Gastroesophageal sphincter (tissue), 4 donors: Measurements from ENCODE around the gene ENOSF1. TPM values are rescaled to one million over a fixed set of nuclear protein-coding genes. Genes with fewer than 3 reads are reported as not detected.

Source experiments
- ATAC-seq: fragments of 150-250 bp; one replicate; pipeline ENCODE4 v1.9.1; 2016; ENCODE audit warnings: mild to moderate bottlenecking, moderate library complexity
- H3K27ac ChIP-seq, 4 donors: fragments of 200-600 bp; sonication (generic) in 3 of 4; 1 replicate in 3 of 4; 2 replicates in 1 of 4; pipeline ENCODE4 v1.5.1; 2016 to 2019
- H3K27me3 ChIP-seq: fragments of 200-600 bp; sonication (generic); one replicate; pipeline ENCODE4 v1.5.1; 2019
- H3K36me3 ChIP-seq, 2 donors: fragments of 200-600 bp; sonication (generic); one replicate each; pipeline ENCODE4 v1.5.1; 2019; ENCODE audit warnings: control low read depth in 1 of 2
- H3K4me1 ChIP-seq, 3 donors: fragments of 200-600 bp; sonication (generic); 1 replicate in 2 of 3; 2 replicates in 1 of 3; pipeline ENCODE4 v1.5.1; 2016 to 2019; ENCODE audit warnings: control low read depth in 2 of 3
- H3K4me3 ChIP-seq, 2 donors: fragments of 200-600 bp; sonication (generic); one replicate each; pipeline ENCODE4 v1.5.1; 2019; ENCODE audit warnings: mild to moderate bottlenecking in 1 of 2, moderate library complexity in 1 of 2
- H3K9me3 ChIP-seq, 3 donors: fragments of 200-600 bp; sonication (generic); one replicate each; pipeline ENCODE4 v1.5.1; 2017 to 2019; ENCODE audit warnings: control low read depth in 2 of 3
- EP300 ChIP-seq: sonication (generic); formaldehyde crosslinking; IDR thresholded peaks from one replicate; pipeline ENCODE4 v1.6.1; 2017; ENCODE audit warnings: antibody characterized with exemption, mild to moderate bottlenecking
- POLR2A ChIP-seq, 2 donors: fragments of 450-650 bp; IDR thresholded peaks; one replicate each; pipeline ENCODE4 v1.6.1; 2017; ENCODE audit warnings: antibody characterized with exemption in 2 of 2, mild to moderate bottlenecking in 2 of 2, moderate library complexity in 1 of 2
- POLR2AphosphoS5 ChIP-seq: sonication (generic); formaldehyde crosslinking; IDR thresholded peaks from one replicate; pipeline ENCODE4 v1.6.1; 2017; ENCODE audit warnings: antibody characterized with exemption
- WGBS, 2 donors: methylation state at CpG; one replicate each; pipeline ENCODE4 v1.1.5; 2018; ENCODE audit warnings: low coverage in 1 of 2; 5-methylcytosine and 5-hydroxymethylcytosine counted together
- total RNA-seq, 4 donors: library from RNA; depleted of rRNA; stranded (reverse); fragments of >200 nt; gene quantifications; one replicate each; pipeline ENCODE4 v1.1.0, GENCODE V29; 2016
- TF ChIP-seq, protein P1 (sequence below), 4 experiments: fragments of 200-600 bp in 2 of 4; fragments of 450-650 bp in 2 of 4; sonication (generic) in 1 of 4; IDR thresholded peaks; one replicate each; pipeline ENCODE4 v1.5.1; 2017 to 2019; ENCODE audit warnings: antibody characterized with exemption in 4 of 4, mild to moderate bottlenecking in 2 of 4, moderate library complexity in 2 of 4

ENOSF1 gene
- total RNA-seq, 4 donors from 2014 or later, result 16.2 to 80.2 (median 37.1) TPM

GRCh38 chr18:693466-694187 lies 18.8 kb downstream of the ENOSF1 start:
- no peak for TF ChIP-seq POLR2AphosphoS5
- no peak for TF ChIP-seq EP300
- no peak for TF ChIP-seq POLR2A (IDR thresholded peaks at IDR 0.05)
- TF ChIP-seq, protein P1, sequence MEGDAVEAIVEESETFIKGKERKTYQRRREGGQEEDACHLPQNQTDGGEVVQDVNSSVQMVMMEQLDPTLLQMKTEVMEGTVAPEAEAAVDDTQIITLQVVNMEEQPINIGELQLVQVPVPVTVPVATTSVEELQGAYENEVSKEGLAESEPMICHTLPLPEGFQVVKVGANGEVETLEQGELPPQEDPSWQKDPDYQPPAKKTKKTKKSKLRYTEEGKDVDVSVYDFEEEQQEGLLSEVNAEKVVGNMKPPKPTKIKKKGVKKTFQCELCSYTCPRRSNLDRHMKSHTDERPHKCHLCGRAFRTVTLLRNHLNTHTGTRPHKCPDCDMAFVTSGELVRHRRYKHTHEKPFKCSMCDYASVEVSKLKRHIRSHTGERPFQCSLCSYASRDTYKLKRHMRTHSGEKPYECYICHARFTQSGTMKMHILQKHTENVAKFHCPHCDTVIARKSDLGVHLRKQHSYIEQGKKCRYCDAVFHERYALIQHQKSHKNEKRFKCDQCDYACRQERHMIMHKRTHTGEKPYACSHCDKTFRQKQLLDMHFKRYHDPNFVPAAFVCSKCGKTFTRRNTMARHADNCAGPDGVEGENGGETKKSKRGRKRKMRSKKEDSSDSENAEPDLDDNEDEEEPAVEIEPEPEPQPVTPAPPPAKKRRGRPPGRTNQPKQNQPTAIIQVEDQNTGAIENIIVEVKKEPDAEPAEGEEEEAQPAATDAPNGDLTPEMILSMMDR (IDR thresholded peaks at IDR 0.05), result no peak
- 49 to 55% methylated on average over 7 to 8 of the region's 8 CpGs for WGBS, 2 donors
- ATAC-seq, result no peak
- Histone ChIP-seq H3K27ac (no peak overlapping the region), H3K4me3 (no peak overlapping the region), H3K27me3 (no peaks in the 10 kb centered on the region), H3K36me3 (peaks cover 0 to 72% of the 10 kb centered on the region in 2 donors), H3K9me3 (no peaks in the 10 kb centered on the region), H3K4me1 (peaks cover 0 to 13% (median 0%) of the 10 kb centered on the region in 3 donors)

GRCh38 chr18:692824-693223 lies 19.6 kb downstream of the ENOSF1 start:
- peaks cover 0 to 79% of the 10 kb centered on the region in 2 donors for H3K36me3 ChIP-seq
- ATAC-seq, result no peak
- no peak for TF ChIP-seq EP300
- no peak for TF ChIP-seq POLR2A (IDR thresholded peaks at IDR 0.05)
- TF ChIP-seq, protein P1 (IDR thresholded peaks at IDR 0.05), result no peak
- no peak for TF ChIP-seq POLR2AphosphoS5
- H3K9me3 ChIP-seq, result no peaks in the 10 kb centered on the region
- no peaks in the 10 kb centered on the region for H3K27me3 ChIP-seq
- H3K4me1 ChIP-seq, result peaks cover 0 to 13% (median 0%) of the 10 kb centered on the region in 3 donors
- no peak overlapping the region for H3K4me3 ChIP-seq
- no peak overlapping the region for H3K27ac ChIP-seq
- 87 to 93% methylated on average over 3 to 6 of the region's 6 CpGs for WGBS, 2 donors

DNA sequence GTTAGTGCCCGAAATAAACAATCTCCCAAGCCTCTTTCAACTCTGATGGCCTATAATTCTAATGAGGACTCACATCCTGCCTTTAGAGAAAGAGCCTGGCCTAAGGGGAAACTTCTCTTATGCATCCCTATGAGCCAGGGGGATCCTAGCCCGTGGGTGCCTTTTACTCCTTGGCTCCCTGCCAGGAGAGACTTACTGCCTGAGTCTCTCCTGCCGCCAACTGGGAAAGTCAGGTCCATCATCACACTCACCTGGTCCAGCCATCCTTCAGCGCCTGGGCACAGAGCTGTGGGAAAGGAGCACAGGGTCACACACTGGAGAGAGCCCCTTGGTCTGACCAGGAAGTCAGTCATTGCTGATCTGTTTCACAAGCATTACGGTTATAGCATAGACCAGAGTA lies 24.1 kb downstream of the ENOSF1 start:
- no peaks in the 10 kb centered on the region for H3K27me3 ChIP-seq
- no peaks in the 10 kb centered on the region for H3K9me3 ChIP-seq
- ATAC-seq, result no peak
- no peak overlapping the region for H3K4me3 ChIP-seq
- WGBS, 2 donors, result 81% methylated on average over 5 of the region's 5 CpGs; no CpG with 5 or more reads in 1 of the 2 donors
- peaks cover 0 to 4% (median 0%) of the 10 kb centered on the region in 3 donors for H3K4me1 ChIP-seq
- H3K36me3 ChIP-seq, result peaks cover 0 to 88% of the 10 kb centered on the region in 2 donors
- TF ChIP-seq POLR2AphosphoS5 (no peak), POLR2A (IDR thresholded peaks at IDR 0.05) (no peak), EP300 (no peak)
- TF ChIP-seq, protein P1 (IDR thresholded peaks at IDR 0.05), result no peak
- no peak overlapping the region for H3K27ac ChIP-seq

DNA sequence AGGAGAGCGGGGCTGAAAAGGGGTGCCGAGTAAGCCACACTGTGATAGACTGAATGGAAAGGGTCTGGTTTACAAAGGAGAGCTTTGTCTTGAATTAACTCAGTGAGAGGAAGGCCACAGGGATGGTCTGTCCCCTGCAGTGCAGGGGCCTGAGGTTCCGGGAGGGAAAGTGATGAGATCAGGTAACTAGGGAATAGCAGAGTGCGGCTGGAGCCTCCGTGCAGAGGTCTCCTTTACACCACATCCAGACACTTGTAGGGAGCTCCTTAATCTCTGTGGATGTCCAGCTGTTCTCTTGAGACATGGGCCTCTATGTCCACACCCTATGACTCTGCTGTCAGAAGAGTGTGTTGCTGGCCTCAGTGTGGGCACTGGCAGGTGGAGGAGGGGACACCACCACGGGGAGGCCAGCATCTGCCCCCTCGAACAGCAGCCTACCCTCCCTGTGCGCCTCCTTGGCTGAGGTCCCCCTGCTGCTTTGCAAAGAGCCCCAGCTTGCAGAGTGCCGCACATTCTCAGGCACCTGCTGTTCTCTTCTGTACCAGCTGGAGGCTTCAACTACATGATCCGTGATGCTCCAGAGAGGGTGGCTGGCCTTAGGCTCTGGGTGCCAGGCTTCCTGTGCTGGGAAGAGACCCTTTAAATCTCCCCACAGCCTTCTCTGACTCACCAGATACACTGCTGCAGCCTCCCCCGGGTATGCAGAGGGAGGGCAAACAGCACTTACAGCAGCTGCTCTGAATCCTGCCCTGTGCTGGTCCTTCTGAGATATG lies 25.9 kb downstream of the ENOSF1 start:
- no peak overlapping the region for H3K4me3 ChIP-seq
- WGBS, 2 donors, result 76 to 79% methylated on average over 3 to 6 of the region's 11 CpGs
- H3K36me3 ChIP-seq, result peaks cover 0 to 88% of the 10 kb centered on the region in 2 donors
- no peak for ATAC-seq
- TF ChIP-seq, protein P1 (IDR thresholded peaks at IDR 0.05), result no peak
- TF ChIP-seq POLR2AphosphoS5, result no peak
- no peak for TF ChIP-seq EP300
- TF ChIP-seq POLR2A (IDR thresholded peaks at IDR 0.05), result no peak
- H3K4me1 ChIP-seq, result no peaks in the 10 kb centered on the region
- no peaks in the 10 kb centered on the region for H3K27me3 ChIP-seq
- no peak overlapping the region for H3K27ac ChIP-seq
- no peaks in the 10 kb centered on the region for H3K9me3 ChIP-seq
